Measurements from ENCODE around the gene USP32.

USP32 gene

DNA sequence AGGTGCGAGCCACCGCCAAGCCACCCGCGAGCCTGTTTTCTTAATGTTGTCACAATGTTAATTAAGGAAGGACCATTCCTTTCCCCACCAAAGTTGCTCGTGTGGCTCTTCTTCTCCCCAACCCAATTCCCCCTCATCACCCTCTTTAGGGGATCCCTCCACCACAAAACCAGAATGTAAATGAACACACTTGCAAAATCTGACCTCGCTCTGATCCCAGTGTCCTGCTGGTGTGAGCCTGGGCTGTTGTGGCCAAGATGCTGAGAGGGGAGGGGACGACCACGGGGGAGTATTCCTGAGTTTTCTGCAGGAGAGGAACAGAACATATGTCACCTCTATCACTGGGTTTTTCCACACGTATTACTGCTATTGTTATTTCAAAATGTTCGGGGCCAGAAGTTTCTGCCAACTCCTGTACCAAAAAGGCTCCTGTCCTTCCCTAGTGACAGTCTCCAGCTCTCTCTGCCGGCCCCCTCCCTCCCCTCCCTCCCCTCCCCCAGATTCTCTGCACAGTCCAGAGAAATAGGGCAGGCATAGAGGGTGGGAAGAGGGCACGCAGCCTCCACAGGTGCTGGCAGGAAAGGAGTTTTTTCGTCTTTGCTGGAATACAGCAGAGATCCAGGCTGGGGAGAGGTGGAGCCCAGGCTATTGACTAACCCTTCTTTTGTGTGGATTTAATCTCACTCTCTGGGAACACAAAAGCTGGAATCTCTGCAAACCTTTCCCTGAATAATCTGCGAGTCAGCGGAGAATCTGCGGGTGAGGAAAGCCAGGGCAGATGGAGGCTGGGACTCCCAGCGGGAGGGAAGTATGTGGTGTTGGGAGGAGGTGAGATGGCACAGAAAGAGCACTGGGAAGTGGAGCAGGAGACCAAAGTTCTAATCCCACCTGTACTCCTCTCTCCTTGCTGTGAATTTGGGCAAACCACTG is 246.7 kb downstream of the USP32 start:
- H3K4me3 ChIP-seq (ENCODE audit: low read depth, low read length): no peak overlapping the region
- no peak for DNase-seq (ENCODE audit: low read depth)
- TF ChIP-seq, protein P1, sequence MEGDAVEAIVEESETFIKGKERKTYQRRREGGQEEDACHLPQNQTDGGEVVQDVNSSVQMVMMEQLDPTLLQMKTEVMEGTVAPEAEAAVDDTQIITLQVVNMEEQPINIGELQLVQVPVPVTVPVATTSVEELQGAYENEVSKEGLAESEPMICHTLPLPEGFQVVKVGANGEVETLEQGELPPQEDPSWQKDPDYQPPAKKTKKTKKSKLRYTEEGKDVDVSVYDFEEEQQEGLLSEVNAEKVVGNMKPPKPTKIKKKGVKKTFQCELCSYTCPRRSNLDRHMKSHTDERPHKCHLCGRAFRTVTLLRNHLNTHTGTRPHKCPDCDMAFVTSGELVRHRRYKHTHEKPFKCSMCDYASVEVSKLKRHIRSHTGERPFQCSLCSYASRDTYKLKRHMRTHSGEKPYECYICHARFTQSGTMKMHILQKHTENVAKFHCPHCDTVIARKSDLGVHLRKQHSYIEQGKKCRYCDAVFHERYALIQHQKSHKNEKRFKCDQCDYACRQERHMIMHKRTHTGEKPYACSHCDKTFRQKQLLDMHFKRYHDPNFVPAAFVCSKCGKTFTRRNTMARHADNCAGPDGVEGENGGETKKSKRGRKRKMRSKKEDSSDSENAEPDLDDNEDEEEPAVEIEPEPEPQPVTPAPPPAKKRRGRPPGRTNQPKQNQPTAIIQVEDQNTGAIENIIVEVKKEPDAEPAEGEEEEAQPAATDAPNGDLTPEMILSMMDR (IDR thresholded peaks at IDR 0.05; ENCODE audit: insufficient read depth, low read depth, low read length, missing control alignments): no peak

DNA sequence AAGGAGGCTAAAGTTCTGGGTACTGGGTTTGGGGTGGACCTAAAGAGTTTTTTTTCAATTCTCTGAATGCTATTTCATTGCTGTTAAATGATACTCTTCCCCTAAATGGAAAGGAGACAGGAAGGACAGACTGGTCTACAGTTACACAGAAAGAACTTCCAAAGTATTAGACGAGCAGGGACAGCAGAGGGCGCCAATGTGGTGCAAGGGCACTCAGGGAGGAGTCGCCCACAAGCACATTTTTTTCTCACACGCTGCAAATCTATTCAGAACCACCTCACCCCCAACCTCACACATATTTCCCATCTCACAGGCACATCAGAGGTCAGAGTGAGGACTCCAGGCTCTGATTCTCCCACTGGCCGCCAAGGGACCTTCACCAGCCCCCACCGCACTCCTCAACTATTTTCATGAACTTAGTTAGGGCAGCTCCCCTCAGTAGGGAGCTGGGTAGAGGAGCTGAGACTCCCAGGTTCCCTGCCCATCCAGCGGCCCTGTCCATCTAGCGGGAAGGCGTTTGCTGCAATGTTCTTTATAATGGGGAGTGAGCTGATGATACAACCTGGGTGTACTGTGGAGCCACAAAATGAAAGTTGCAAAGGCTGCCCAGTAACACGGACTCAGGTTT is 248.9 kb downstream of the USP32 start:
- TF ChIP-seq, protein P1 (IDR thresholded peaks at IDR 0.05; ENCODE audit: insufficient read depth, low read depth, low read length, missing control alignments): peak; percentile 82
- H3K4me3 ChIP-seq (ENCODE audit: low read depth, low read length): no peak overlapping the region
- DNase-seq (ENCODE audit: low read depth): peak; percentile 82

DNA sequence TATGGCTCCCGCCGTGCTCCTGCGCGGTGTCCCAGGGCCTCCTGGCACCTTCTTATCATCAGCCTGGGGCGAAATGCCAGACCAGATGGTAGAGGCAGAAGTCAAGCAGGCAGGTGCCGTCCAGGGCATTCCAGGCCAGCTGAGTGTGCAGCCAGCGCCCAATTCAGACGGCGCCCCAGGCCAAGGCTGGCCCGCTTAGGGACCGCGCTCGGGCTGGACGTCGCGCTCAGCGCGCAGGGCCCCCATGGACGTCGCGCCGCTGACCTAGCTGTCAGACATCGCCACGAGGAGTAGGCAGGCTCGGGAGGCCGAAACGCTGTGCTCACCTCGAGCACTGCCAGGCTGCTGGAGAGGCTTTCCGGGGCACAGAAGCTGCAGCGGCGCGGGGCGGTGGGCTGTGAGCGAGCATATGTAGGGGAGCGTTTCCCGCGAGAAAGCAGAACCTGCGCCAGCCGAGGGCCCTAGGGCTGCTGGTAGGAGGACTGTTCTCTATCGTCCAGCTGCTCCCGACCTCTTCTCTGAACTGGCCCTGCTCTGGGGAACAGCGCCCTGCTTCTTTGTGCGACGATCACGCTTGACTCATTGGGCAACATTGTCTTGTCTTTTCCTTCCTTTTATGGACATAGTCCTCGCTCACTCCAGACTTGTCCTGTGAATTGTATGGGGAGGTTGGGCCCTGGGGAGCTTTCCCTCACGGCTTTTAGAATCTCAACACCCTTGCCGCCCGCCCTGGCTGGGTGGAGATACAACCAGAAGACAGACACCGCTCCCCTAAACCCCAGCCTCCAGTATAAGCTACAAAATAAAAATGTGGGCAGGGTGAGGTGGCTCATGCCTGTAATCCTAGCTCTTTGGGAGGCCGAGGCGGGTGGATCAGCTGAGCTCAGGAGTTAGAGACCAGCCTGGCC is 250.6 kb downstream of the USP32 start:
- H3K4me3 ChIP-seq (ENCODE audit: low read depth, low read length): no peak overlapping the region
- no peak for DNase-seq (ENCODE audit: low read depth)
- TF ChIP-seq, protein P1 (IDR thresholded peaks at IDR 0.05; ENCODE audit: insufficient read depth, low read depth, low read length, missing control alignments): no peak

DNA sequence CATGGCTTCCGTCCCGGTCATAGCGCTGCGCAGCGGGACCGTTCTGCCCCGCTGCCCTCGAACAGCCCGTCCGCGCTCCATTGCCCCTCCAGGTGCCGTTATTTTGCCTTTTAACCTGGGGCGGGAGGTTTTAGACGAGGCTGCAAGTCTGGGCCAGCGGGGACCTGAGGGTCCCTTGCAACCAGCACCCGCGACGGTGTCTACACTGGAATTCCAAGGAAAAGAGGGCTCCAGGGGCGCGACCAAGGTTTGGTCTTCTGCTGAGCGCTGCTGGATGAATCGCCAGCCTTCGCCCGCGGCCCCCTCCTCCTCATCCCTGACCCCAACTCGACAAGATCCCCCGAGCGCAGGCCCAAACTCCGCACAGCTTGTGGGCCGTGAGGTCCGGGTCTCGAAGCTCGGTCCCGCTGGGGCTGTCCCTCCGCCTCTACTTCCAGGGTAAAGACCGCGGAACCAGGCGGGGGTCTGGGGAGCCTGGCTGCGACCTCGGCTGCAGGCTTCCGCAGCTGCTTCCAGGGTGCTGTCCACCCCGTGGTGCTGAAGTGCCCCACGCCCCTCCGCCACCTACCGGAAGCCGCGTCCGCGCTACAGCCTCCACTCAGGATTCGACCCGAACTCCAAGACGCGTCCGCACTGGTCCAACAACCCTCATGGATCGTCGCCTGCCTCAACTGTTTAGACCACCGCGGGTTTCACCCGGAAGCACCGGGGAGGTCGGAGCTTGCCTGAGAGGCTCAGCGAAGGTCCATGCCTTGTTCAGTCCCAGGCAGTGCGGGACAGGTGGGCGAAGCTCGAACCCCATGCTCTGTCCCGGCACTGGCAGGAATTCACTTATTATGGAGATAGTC is 252.3 kb downstream of the USP32 start:
- peak; percentile 63 for DNase-seq (ENCODE audit: low read depth)
- TF ChIP-seq, protein P1 (IDR thresholded peaks at IDR 0.05; ENCODE audit: insufficient read depth, low read depth, low read length, missing control alignments): peak; percentile 61
- H3K4me3 ChIP-seq (ENCODE audit: low read depth, low read length): no peak overlapping the region

DNA sequence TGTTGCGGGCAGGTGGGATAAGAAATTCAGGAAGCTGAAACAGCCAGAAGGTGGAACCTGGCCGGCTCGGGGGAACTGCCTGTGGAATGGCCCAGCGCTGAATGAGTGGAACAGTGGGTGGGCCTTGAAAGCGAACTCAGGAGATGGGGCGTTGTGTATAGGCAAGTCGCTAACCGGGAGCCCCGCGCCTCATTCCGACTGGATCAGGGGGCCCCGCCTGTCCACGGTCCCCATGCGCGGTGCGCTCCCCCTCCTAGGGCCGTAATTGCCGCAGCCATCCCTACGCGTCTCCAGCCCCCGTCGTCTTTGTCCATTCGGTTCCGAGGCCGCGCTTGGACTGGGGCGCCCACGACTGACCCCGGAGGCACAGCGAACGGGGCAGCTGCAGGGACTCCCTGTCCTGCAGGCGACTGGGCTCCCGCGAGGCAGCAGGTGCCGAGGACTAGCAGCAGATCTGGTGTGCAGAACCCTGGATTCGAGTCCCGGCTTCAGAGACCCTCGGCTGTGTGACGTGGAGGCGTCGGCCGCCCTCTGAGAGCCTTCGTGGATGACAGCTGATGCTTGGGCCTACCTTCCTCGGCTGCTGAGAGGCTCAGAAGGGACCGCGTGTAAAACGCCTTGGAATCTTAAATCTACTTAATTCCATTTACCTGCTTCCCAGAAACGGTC is 253.0 kb downstream of the USP32 start:
- no peak overlapping the region for H3K4me3 ChIP-seq (ENCODE audit: low read depth, low read length)
- TF ChIP-seq, protein P1 (IDR thresholded peaks at IDR 0.05; ENCODE audit: insufficient read depth, low read depth, low read length, missing control alignments): no peak
- no peak for DNase-seq (ENCODE audit: low read depth)
